H1 (cell line): Measurements from ENCODE around the gene RGL1.

ENCODE experiments used
- CEBPB ChIP-seq: IDR thresholded peaks from 2 replicates; pipeline ENCODE4 v1.6.1; 2012; ENCODE audit warnings: low read depth, low read length
- CHD2 ChIP-seq: IDR thresholded peaks from 2 replicates; pipeline ENCODE4 v1.6.1; 2012; ENCODE audit warnings: low read length, improper control_type of control experiment
- CTCF ChIP-seq, 3 experiments: IDR thresholded peaks; 1 replicate in 2 of 3; 2 replicates in 1 of 3; pipeline versions ENCODE4 v1.5.1 to v1.6.1; 2011; ENCODE audit warnings: low read length in 3 of 3, mild to moderate bottlenecking in 3 of 3, inconsistent platforms in 2 of 3, low read depth in 1 of 3, moderate library complexity in 1 of 3; ENCODE audit not compliant: insufficient read depth in 1 of 3; ENCODE audit errors: control extremely low read depth in 1 of 3
- JUN ChIP-seq: IDR thresholded peaks from 2 replicates; pipeline ENCODE4 v1.6.1; 2011; ENCODE audit warnings: low read depth, mild to moderate bottlenecking, improper control_type of control experiment, low read length
- JUND ChIP-seq: IDR thresholded peaks from 2 replicates; pipeline ENCODE4 v1.6.1; 2011; ENCODE audit warnings: mild to moderate bottlenecking, improper control_type of control experiment, low read length
- MAX ChIP-seq: IDR thresholded peaks from 2 replicates; pipeline ENCODE4 v1.6.1; 2012; ENCODE audit warnings: inconsistent platforms
- POLR2A ChIP-seq, 2 experiments: IDR thresholded peaks; 1 replicate in 1 of 2; 2 replicates in 1 of 2; pipeline ENCODE4 v1.6.1; 2011; ENCODE audit warnings: low read depth in 2 of 2, low read length in 2 of 2, mild to moderate bottlenecking in 2 of 2; ENCODE audit errors: control extremely low read depth in 1 of 2
- RAD21 ChIP-seq, 2 experiments: IDR thresholded peaks in 1 of 2; conservative IDR thresholded peaks in 1 of 2; 2 replicates each; pipeline ENCODE4 v1.6.1; 2011; ENCODE audit warnings: low read depth in 2 of 2, low read length in 2 of 2, improper control_type of control experiment in 1 of 2, inconsistent platforms in 1 of 2, mild to moderate bottlenecking in 1 of 2, moderate library complexity in 1 of 2
- RNF2 ChIP-seq: fragments of 200-900, 300-1000 bp; sonication (generic); IDR thresholded peaks from 2 replicates; pipeline ENCODE4 v1.7.1; 2016; ENCODE audit warnings: borderline replicate concordance, low read depth, mild to moderate bottlenecking, antibody characterized with exemption, low read length; ENCODE audit not compliant: poor library complexity, severe bottlenecking; ENCODE audit errors: missing control alignments
- SP1 ChIP-seq: IDR thresholded peaks from 2 replicates; pipeline ENCODE4 v1.6.1; 2011; ENCODE audit warnings: low read depth, low read length
- SP2 ChIP-seq: IDR thresholded peaks from 2 replicates; pipeline ENCODE4 v1.6.1; 2012; ENCODE audit warnings: mild to moderate bottlenecking, low read length, inconsistent platforms
- TCF12 ChIP-seq: IDR thresholded peaks from 2 replicates; pipeline ENCODE4 v1.6.1; 2011; ENCODE audit warnings: low read depth, mild to moderate bottlenecking, low read length
- TF ChIP-seq, protein P1 (sequence below): IDR thresholded peaks from 2 replicates; pipeline ENCODE4 v1.6.1; 2011; ENCODE audit warnings: low read depth, mild to moderate bottlenecking, low read length; ENCODE audit not compliant: insufficient read depth

DNA sequence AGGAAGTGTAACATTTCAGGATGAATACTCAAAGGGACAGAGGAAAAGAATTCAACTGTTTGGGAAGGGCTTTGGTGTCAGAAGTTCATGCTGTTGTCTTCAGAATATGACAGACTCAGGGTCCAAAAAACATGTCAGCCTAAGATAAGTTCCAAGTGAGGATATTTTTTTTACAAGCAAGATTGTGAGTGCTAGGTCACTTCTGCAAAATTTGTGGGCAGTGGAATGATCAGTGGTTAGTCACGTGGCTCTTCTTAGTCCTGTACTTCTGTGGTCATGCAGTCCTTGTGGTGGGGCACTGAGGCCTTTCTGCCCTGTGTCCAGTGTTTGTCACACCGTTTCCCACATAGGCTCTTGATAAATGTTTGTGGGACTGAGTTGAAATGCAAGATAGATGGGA, 5.2 kb downstream of the RGL1 start:
- TF ChIP-seq CHD2, result no peak
- no peak for TF ChIP-seq CTCF (IDR thresholded peaks at IDR 0.05; ENCODE audit: control extremely low read depth in 1 of 3, insufficient read depth in 1 of 3, low read depth in 1 of 3, low read length in 3 of 3)
- TF ChIP-seq POLR2A (IDR thresholded peaks at IDR 0.05; ENCODE audit: control extremely low read depth in 1 of 2, low read depth in 2 of 2, low read length in 2 of 2), result no peak
- TF ChIP-seq, protein P1, sequence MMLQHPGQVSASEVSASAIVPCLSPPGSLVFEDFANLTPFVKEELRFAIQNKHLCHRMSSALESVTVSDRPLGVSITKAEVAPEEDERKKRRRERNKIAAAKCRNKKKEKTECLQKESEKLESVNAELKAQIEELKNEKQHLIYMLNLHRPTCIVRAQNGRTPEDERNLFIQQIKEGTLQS, result no peak
- TF ChIP-seq TCF12, result no peak
- no peak for TF ChIP-seq JUND
- no peak for TF ChIP-seq RAD21 (IDR thresholded peaks at IDR 0.05 in 1 of 2, conservative IDR thresholded peaks at IDR 0.05 in 1 of 2; ENCODE audit: low read depth in 2 of 2, low read length in 2 of 2)
- no peak for TF ChIP-seq SP1
- TF ChIP-seq CEBPB, result no peak
- TF ChIP-seq MAX, result no peak
- TF ChIP-seq SP2, result no peak
- TF ChIP-seq JUN, result no peak
- TF ChIP-seq RNF2, result no peak
